GM23338 (cell line): Measurements from ENCODE around the gene NAALADL2. TPM values are rescaled to one million over a fixed set of nuclear protein-coding genes. Genes with fewer than 3 reads are reported as not detected.

Experiments
- ATAC-seq: fragments of 200-7000 bp; cut with Tn5 transposase; 3 replicates; pipeline ENCODE4 v1.9.1; 2020
- DNase-seq: peaks from one replicate; pipeline ENCODE4 v3.0.0-alpha.2; 2015; ENCODE audit warnings: low spot score
- H2AFZ ChIP-seq: fragments of 200-600 bp; sonication (generic); 2 replicates; pipeline ENCODE4 v1.8.0; 2016; ENCODE audit warnings: antibody characterized with exemption, mild to moderate bottlenecking, moderate library complexity
- H3F3A ChIP-seq: fragments of 200-600 bp; sonication (generic); replicated peaks from 2 replicates; pipeline ENCODE4 v1.8.0; 2017; ENCODE audit warnings: antibody characterized with exemption, mixed run types, low read depth
- H3K27ac ChIP-seq: fragments of 200-600 bp; sonication (generic); 2 replicates; pipeline ENCODE4 v1.6.1; 2016; ENCODE audit warnings: low read depth
- H3K27me3 ChIP-seq: fragments of 200-600 bp; sonication (generic); 2 replicates; pipeline ENCODE4 v1.8.0; 2016; ENCODE audit warnings: mild to moderate bottlenecking, mixed run types, moderate library complexity; ENCODE audit not compliant: insufficient read depth
- H3K36me3 ChIP-seq: fragments of 200-600 bp; sonication (generic); 2 replicates; pipeline ENCODE4 v1.8.0; 2016; ENCODE audit warnings: mild to moderate bottlenecking; ENCODE audit not compliant: insufficient read depth
- H3K4me1 ChIP-seq: fragments of 200-600 bp; sonication (generic); 2 replicates; pipeline ENCODE4 v1.8.0; 2016; ENCODE audit warnings: mild to moderate bottlenecking, moderate library complexity; ENCODE audit not compliant: insufficient read depth
- H3K4me2 ChIP-seq: fragments of 200-600 bp; sonication (generic); 2 replicates; pipeline ENCODE4 v1.7.1; 2017; ENCODE audit warnings: mixed run types
- H3K4me3 ChIP-seq: fragments of 200-600 bp; sonication (generic); 2 replicates; pipeline ENCODE4 v1.6.1; 2016; ENCODE audit warnings: mixed run types
- H3K79me2 ChIP-seq: fragments of 200-600 bp; sonication (generic); replicated peaks from 2 replicates; pipeline ENCODE4 v1.8.0; 2017; ENCODE audit warnings: mild to moderate bottlenecking; ENCODE audit not compliant: insufficient read depth
- H3K9me2 ChIP-seq: fragments of 200-600 bp; sonication (generic); 2 replicates; pipeline ENCODE4 v1.8.0; 2017; ENCODE audit not compliant: insufficient read depth
- H4K20me1 ChIP-seq: fragments of 200-600 bp; sonication (generic); replicated peaks from 2 replicates; pipeline ENCODE4 v1.8.0; 2017; ENCODE audit warnings: mild to moderate bottlenecking; ENCODE audit not compliant: insufficient read depth
- H3K27ac Mint-ChIP-seq: 2 replicates; pipeline ENCODE4 v1.8.0; 2020; ENCODE audit warnings: inconsistent platforms, mild to moderate bottlenecking, moderate library complexity, mixed read lengths
- H3K27me3 Mint-ChIP-seq: 3 replicates; pipeline ENCODE4 v1.8.0; 2022; ENCODE audit warnings: low read depth, mild to moderate bottlenecking, moderate library complexity, mixed read lengths, inconsistent platforms; ENCODE audit not compliant: insufficient read depth, poor library complexity
- H3K36me3 Mint-ChIP-seq: 3 replicates; pipeline ENCODE4 v1.8.0; 2021; ENCODE audit warnings: low read depth, mild to moderate bottlenecking, inconsistent platforms, moderate library complexity, mixed read lengths
- H3K4me1 Mint-ChIP-seq: 3 replicates; pipeline ENCODE4 v1.8.0; 2020; ENCODE audit warnings: mild to moderate bottlenecking, inconsistent platforms, mixed read lengths
- H3K4me3 Mint-ChIP-seq: 3 replicates; pipeline ENCODE4 v1.8.0; 2021; ENCODE audit warnings: moderate library complexity, mild to moderate bottlenecking, inconsistent platforms, mixed read lengths
- H3K9me3 Mint-ChIP-seq: 3 replicates; pipeline ENCODE4 v1.8.0; 2020; ENCODE audit warnings: moderate library complexity, mild to moderate bottlenecking, inconsistent platforms, mixed read lengths
- EZH2 ChIP-seq: fragments of 200-600 bp; sonication (generic); IDR thresholded peaks from one replicate; pipeline ENCODE4 v1.8.0; 2017; ENCODE audit warnings: antibody characterized with exemption, mild to moderate bottlenecking, low read depth; ENCODE audit not compliant: unreplicated experiment
- JUNB ChIP-seq: IDR thresholded peaks from one replicate; pipeline ENCODE4 v1.6.1; 2016; ENCODE audit warnings: antibody characterized with exemption; ENCODE audit not compliant: unreplicated experiment
- REST ChIP-seq: IDR thresholded peaks from one replicate; pipeline ENCODE4 v1.6.1; 2018; ENCODE audit warnings: antibody characterized with exemption; ENCODE audit not compliant: unreplicated experiment
- STAT1 ChIP-seq: IDR thresholded peaks from one replicate; pipeline ENCODE4 v1.6.1; 2016; ENCODE audit warnings: antibody characterized with exemption; ENCODE audit not compliant: unreplicated experiment
- ZNF114 ChIP-seq: fragments of 250-450 bp; sonication (Bioruptor Pico); IDR thresholded peaks from 2 replicates; pipeline ENCODE4 v1.5.0; 2020; ENCODE audit warnings: mild to moderate bottlenecking, moderate library complexity
- ZNF331 ChIP-seq: fragments of 250-450 bp; sonication (Bioruptor Pico); IDR thresholded peaks from 2 replicates; pipeline ENCODE4 v1.5.0; 2020; ENCODE audit warnings: low read depth, mild to moderate bottlenecking, moderate library complexity
- polyA plus RNA-seq: library from polyadenylated mRNA; unstranded; fragments of >200 nt; fragmentation: Nextera tagmentation; extraction: Ambion mirVana; gene quantifications from 2 replicates; pipeline ENCODE4 v1.2.1, GENCODE V29; 2016
- total RNA-seq: library from RNA; depleted of rRNA; stranded (reverse); fragments of >200 nt; shearing (Covaris generic); gene quantifications from 2 replicates; pipeline ENCODE4 v1.2.3, GENCODE V29; 2014
- TF ChIP-seq, protein P1 (sequence below): fragments of 250-450 bp; sonication (Bioruptor Pico); IDR thresholded peaks from 2 replicates; pipeline ENCODE4 v1.5.0; 2020; ENCODE audit warnings: mild to moderate bottlenecking, moderate library complexity
- TF ChIP-seq, protein P2 (sequence below): IDR thresholded peaks from 2 replicates; pipeline ENCODE4 v1.6.1; 2016; ENCODE audit warnings: antibody characterized with exemption

NAALADL2 gene
- total and polyA plus RNA-seq, 2 experiments from 2014 or later = 1.6 to 2.6 TPM

GRCh38 chr3:174869448-174869847 lies 10.3 kb downstream of the NAALADL2 start:
- no peaks in the 10 kb centered on the region for H3K27me3 ChIP-seq
- no peak overlapping the region for H3K27ac ChIP-seq
- H4K20me1 ChIP-seq = no peaks in the 10 kb centered on the region
- Mint-ChIP-seq H3K4me3 (no peak overlapping the region), H3K36me3 (no peaks in the 10 kb centered on the region), H3K4me1 (peaks cover 7% of the 10 kb centered on the region; the same call in 2 of the 3 replicates), H3K27me3 (no peaks in the 10 kb centered on the region), H3K27ac (no peak overlapping the region), H3K9me3 (no peaks in the 10 kb centered on the region)
- H3K4me2 ChIP-seq = no peak overlapping the region
- no peak for DNase-seq
- TF ChIP-seq EZH2 (no peak), JUNB (no peak), REST (no peak), ZNF331 (no peak)
- no peak overlapping the region for H2AFZ ChIP-seq
- ATAC-seq = no peak
- H3K4me3 ChIP-seq = no peak overlapping the region
- H3K4me1 ChIP-seq = no peaks in the 10 kb centered on the region
- H3K79me2 ChIP-seq = no peaks in the 10 kb centered on the region
- no peaks in the 10 kb centered on the region for H3K36me3 ChIP-seq
- H3K9me2 ChIP-seq = no peaks in the 10 kb centered on the region
- H3F3A ChIP-seq = no peaks in the 10 kb centered on the region

DNA sequence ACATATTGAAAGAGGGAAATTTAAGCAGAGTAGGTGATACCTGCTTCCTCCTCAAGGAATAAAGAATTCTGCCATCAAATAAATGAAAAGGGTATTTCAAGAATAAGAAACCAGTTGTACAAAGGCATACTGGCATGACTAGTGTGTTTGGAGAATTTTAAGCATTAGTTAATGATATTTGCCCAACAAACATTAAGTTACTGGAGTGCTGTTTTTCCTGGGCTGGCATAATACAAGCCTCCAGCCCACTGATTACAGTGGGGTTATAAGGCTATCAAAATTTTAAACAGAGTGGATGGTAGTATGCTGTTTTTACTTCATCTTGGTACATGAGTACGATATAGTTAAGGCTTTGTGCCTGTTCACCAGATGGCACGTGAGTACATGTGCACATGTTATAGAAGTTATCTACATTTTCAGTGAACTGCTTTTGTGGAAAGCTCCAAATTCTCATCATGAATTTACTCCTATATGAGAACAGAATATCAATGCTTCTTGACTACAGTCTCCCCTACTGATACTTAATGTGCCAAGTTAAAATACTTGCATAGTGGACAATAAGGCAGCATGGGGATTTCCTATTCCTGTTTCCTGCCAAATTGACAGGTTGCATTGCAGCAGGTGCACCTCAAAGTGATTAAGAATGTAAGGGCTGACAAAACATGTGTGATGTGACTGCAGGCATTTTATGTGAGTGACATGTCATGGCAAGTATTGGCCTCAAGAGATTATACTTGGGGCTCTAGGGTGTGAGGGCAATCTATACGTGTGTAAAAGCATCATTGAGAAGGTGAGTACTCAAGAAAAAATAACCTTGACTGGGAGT lies 14.9 kb downstream of the NAALADL2 start:
- Mint-ChIP-seq H3K4me1 (peaks cover 28% of the 10 kb centered on the region), H3K36me3 (no peaks in the 10 kb centered on the region), H3K27ac (no peak overlapping the region), H3K4me3 (no peak overlapping the region), H3K9me3 (no peaks in the 10 kb centered on the region), H3K27me3 (no peaks in the 10 kb centered on the region)
- DNase-seq (no peak), ATAC-seq (no peak)
- no peaks in the 10 kb centered on the region for H4K20me1 ChIP-seq
- H3F3A ChIP-seq = no peaks in the 10 kb centered on the region
- H3K9me2 ChIP-seq = no peaks in the 10 kb centered on the region
- H3K4me1 ChIP-seq = peaks cover 10% of the 10 kb centered on the region; the same call in 1 of the 2 replicates
- H3K36me3 ChIP-seq = no peaks in the 10 kb centered on the region
- H3K4me3 ChIP-seq = no peak overlapping the region
- no peak overlapping the region for H2AFZ ChIP-seq
- no peak overlapping the region for H3K4me2 ChIP-seq
- no peak overlapping the region for H3K27ac ChIP-seq
- no peaks in the 10 kb centered on the region for H3K79me2 ChIP-seq
- H3K27me3 ChIP-seq = no peaks in the 10 kb centered on the region
- TF ChIP-seq JUNB = no peak
- TF ChIP-seq ZNF331 = no peak
- TF ChIP-seq, protein P1, sequence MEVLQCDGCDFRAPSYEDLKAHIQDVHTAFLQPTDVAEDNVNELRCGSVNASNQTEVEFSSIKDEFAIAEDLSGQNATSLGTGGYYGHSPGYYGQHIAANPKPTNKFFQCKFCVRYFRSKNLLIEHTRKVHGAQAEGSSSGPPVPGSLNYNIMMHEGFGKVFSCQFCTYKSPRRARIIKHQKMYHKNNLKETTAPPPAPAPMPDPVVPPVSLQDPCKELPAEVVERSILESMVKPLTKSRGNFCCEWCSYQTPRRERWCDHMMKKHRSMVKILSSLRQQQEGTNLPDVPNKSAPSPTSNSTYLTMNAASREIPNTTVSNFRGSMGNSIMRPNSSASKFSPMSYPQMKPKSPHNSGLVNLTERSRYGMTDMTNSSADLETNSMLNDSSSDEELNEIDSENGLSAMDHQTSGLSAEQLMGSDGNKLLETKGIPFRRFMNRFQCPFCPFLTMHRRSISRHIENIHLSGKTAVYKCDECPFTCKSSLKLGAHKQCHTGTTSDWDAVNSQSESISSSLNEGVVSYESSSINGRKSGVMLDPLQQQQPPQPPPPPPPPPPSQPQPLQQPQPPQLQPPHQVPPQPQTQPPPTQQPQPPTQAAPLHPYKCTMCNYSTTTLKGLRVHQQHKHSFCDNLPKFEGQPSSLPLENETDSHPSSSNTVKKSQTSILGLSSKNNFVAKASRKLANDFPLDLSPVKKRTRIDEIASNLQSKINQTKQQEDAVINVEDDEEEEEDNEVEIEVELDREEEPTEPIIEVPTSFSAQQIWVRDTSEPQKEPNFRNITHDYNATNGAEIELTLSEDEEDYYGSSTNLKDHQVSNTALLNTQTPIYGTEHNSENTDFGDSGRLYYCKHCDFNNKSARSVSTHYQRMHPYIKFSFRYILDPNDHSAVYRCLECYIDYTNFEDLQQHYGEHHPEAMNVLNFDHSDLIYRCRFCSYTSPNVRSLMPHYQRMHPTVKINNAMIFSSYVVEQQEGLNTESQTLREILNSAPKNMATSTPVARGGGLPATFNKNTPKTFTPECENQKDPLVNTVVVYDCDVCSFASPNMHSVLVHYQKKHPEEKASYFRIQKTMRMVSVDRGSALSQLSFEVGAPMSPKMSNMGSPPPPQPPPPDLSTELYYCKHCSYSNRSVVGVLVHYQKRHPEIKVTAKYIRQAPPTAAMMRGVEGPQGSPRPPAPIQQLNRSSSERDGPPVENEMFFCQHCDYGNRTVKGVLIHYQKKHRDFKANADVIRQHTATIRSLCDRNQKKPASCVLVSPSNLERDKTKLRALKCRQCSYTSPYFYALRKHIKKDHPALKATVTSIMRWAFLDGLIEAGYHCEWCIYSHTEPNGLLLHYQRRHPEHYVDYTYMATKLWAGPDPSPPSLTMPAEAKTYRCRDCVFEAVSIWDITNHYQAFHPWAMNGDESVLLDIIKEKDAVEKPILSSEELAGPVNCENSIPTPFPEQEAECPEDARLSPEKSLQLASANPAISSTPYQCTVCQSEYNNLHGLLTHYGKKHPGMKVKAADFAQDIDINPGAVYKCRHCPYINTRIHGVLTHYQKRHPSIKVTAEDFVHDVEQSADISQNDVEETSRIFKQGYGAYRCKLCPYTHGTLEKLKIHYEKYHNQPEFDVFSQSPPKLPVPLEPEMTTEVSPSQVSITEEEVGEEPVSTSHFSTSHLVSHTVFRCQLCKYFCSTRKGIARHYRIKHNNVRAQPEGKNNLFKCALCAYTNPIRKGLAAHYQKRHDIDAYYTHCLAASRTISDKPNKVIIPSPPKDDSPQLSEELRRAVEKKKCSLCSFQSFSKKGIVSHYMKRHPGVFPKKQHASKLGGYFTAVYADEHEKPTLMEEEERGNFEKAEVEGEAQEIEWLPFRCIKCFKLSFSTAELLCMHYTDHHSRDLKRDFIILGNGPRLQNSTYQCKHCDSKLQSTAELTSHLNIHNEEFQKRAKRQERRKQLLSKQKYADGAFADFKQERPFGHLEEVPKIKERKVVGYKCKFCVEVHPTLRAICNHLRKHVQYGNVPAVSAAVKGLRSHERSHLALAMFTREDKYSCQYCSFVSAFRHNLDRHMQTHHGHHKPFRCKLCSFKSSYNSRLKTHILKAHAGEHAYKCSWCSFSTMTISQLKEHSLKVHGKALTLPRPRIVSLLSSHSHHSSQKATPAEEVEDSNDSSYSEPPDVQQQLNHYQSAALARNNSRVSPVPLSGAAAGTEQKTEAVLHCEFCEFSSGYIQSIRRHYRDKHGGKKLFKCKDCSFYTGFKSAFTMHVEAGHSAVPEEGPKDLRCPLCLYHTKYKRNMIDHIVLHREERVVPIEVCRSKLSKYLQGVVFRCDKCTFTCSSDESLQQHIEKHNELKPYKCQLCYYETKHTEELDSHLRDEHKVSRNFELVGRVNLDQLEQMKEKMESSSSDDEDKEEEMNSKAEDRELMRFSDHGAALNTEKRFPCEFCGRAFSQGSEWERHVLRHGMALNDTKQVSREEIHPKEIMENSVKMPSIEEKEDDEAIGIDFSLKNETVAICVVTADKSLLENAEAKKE = no peak
- no peak for TF ChIP-seq ZNF114 (CRISPR knock-in tag)
- TF ChIP-seq, protein P2, sequence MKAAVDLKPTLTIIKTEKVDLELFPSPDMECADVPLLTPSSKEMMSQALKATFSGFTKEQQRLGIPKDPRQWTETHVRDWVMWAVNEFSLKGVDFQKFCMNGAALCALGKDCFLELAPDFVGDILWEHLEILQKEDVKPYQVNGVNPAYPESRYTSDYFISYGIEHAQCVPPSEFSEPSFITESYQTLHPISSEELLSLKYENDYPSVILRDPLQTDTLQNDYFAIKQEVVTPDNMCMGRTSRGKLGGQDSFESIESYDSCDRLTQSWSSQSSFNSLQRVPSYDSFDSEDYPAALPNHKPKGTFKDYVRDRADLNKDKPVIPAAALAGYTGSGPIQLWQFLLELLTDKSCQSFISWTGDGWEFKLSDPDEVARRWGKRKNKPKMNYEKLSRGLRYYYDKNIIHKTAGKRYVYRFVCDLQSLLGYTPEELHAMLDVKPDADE = no peak
- no peak for TF ChIP-seq STAT1
